Immature natural killer cell (primary cell): ENCODE data around the gene KRT4. TPM values are rescaled to one million over a fixed set of nuclear protein-coding genes. Genes with fewer than 3 reads are reported as not detected.
A peak's percentile ranks its signal among the peaks of the same experiment; 100 is the strongest.

Experiments used
- DNase-seq, 3 donors: peaks; one replicate each; pipeline ENCODE4 v3.0.0; 2022; ENCODE audit warnings: mixed read lengths in 1 of 3
- H3K27ac Mint-ChIP-seq, 6 donors: one replicate each; pipeline ENCODE4 v1.8.0; 2020; ENCODE audit warnings: mixed read lengths in 6 of 6, mild to moderate bottlenecking in 5 of 6, inconsistent platforms in 4 of 6, moderate library complexity in 3 of 6
- H3K27me3 Mint-ChIP-seq, 3 donors: one replicate each; pipeline ENCODE4 v1.8.0; 2020 to 2021; ENCODE audit warnings: low read depth in 3 of 3, mild to moderate bottlenecking in 3 of 3, mixed read lengths in 3 of 3, moderate library complexity in 3 of 3, inconsistent platforms in 1 of 3
- H3K36me3 Mint-ChIP-seq, 3 donors: one replicate each; pipeline ENCODE4 v1.8.0; 2020; ENCODE audit warnings: mixed read lengths in 3 of 3, inconsistent platforms in 2 of 3, mild to moderate bottlenecking in 2 of 3
- H3K4me1 Mint-ChIP-seq, 2 donors: one replicate each; pipeline ENCODE4 v1.8.0; 2020; ENCODE audit warnings: inconsistent platforms in 2 of 2, mild to moderate bottlenecking in 2 of 2, mixed read lengths in 2 of 2, moderate library complexity in 1 of 2
- H3K4me3 Mint-ChIP-seq, 5 donors: one replicate each; pipeline ENCODE4 v1.8.0; 2020; ENCODE audit warnings: mild to moderate bottlenecking in 5 of 5, mixed read lengths in 5 of 5, inconsistent platforms in 3 of 5, moderate library complexity in 3 of 5
- H3K9me3 Mint-ChIP-seq, 6 donors: one replicate each; pipeline ENCODE4 v1.8.0; 2020; ENCODE audit warnings: mild to moderate bottlenecking in 6 of 6, mixed read lengths in 6 of 6, inconsistent platforms in 4 of 6, moderate library complexity in 3 of 6
- polyA plus RNA-seq, 3 donors: library from polyadenylated mRNA; unstranded; fragments of 300-500 nt; fragmentation: Illumina TruSeq; gene quantifications; one replicate each; pipeline ENCODE4 v1.2.3, GENCODE V29; 2021

The KRT4 gene
- polyA plus RNA-seq, 3 donors from 2014 or later, result not detected

- H3K27me3 Mint-ChIP-seq, result peaks cover 5 to 6% (median 5%) of the 10 kb centered on the region in 3 donors
- no peaks in the 10 kb centered on the region for H3K36me3 Mint-ChIP-seq
- H3K27ac Mint-ChIP-seq, result peak overlapping the region in 1 of 6 donors; percentile 45
- H3K4me1 Mint-ChIP-seq, result no peaks in the 10 kb centered on the region
- H3K9me3 Mint-ChIP-seq, result no peaks in the 10 kb centered on the region
- no peak for DNase-seq
- H3K4me3 Mint-ChIP-seq, result no peak overlapping the region
These were observed 9.0 kb upstream of the KRT4 start for GRCh38 chr12:52822771-52823510.

- Mint-ChIP-seq H3K4me1 (no peaks in the 10 kb centered on the region), H3K27ac (peak overlapping the region in 1 of 6 donors; percentile 24), H3K9me3 (no peaks in the 10 kb centered on the region), H3K27me3 (peaks cover 5 to 12% (median 5%) of the 10 kb centered on the region in 3 donors), H3K36me3 (no peaks in the 10 kb centered on the region), H3K4me3 (no peak overlapping the region)
- DNase-seq, result no peak
These were observed 8.1 kb upstream of the KRT4 start for GRCh38 chr12:52821826-52822660.

GRCh38 chr12:52821071-52821730 is 7.3 kb upstream of the KRT4 start:
- no peak for DNase-seq
- Mint-ChIP-seq H3K4me1 (no peaks in the 10 kb centered on the region), H3K27ac (no peak overlapping the region)

DNA sequence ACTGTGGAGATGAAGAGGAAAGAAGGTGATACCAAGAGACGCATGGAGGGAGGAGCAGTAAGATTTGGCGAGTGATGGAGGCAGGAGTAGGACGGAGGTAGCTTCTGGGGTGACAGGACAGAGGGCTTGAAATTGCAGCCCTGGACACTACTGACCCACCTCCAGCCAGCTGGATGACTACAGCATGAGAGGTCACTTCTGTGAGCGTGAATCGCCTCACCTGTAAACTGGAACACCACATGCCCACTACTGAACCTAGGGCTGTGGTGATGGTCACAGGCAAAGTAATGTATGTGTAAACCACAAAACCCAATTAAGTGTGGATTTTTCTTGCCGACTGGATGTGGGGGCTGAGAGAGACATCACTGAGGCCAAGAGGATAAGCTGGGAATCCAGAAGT is 6.6 kb upstream of the KRT4 start:
- H3K4me3 Mint-ChIP-seq, result no peak overlapping the region
- H3K9me3 Mint-ChIP-seq, result no peaks in the 10 kb centered on the region
- peak overlapping the region in 2 of 6 donors; percentile 32 to 53 for H3K27ac Mint-ChIP-seq
- no peak for DNase-seq
- H3K27me3 Mint-ChIP-seq, result peaks cover 2 to 12% (median 3%) of the 10 kb centered on the region in 3 donors
- no peaks in the 10 kb centered on the region for H3K4me1 Mint-ChIP-seq
- H3K36me3 Mint-ChIP-seq, result no peaks in the 10 kb centered on the region

More at GRCh38 chr12:52821071-52821730, 7.3 kb upstream of the KRT4 start:
- no peak overlapping the region for H3K4me3 Mint-ChIP-seq
- no peaks in the 10 kb centered on the region for H3K36me3 Mint-ChIP-seq
- peaks cover 5 to 12% (median 5%) of the 10 kb centered on the region in 3 donors for H3K27me3 Mint-ChIP-seq
- H3K9me3 Mint-ChIP-seq, result no peaks in the 10 kb centered on the region

DNA sequence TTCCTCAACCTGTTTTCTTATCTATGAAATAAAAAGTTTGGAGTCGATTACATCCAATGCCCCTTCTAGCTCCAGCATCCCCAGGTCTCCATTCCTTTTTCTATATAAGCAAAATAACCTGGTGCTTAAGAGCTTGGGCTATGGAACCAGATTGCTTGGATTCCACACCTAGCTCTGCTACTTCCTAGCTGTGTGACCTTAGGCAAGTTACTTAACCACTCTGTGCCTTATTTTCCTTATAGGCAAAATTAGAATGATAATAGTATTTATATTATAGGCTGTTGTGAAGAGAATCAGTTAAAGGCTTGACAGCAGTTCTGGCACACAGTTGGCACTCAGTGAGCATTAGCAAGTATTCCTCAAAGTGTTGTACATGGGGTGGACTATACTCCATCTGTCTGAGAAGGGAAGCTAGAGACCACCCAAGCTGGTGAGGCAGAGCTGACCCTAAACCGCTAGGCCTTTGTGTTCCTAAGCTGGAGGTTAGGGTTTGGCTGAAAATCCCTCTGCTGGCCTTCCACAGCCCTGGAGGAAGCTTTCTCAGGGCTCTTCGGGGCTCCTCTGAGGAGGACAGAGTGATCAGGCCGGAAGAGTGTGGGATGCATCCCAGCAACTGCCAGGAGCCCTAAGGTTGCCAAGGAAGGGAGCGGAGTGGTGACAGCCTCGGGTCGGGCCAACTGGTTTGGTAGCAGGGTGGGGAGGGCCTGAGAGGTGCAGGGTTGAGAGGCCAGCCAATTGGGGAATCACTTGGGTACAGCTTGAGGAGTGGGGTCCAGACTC is 6.0 kb upstream of the KRT4 start:
- Mint-ChIP-seq H3K4me3 (peak overlapping the region in 1 of 5 donors; percentile 5), H3K4me1 (no peaks in the 10 kb centered on the region), H3K9me3 (no peaks in the 10 kb centered on the region), H3K36me3 (no peaks in the 10 kb centered on the region), H3K27ac (peak overlapping the region in 1 of 6 donors; percentile 32), H3K27me3 (peaks cover 0 to 11% (median 0%) of the 10 kb centered on the region in 3 donors)
- no peak for DNase-seq

- Mint-ChIP-seq H3K9me3 (no peaks in the 10 kb centered on the region), H3K4me1 (no peaks in the 10 kb centered on the region), H3K27ac (no peak overlapping the region), H3K4me3 (no peak overlapping the region), H3K36me3 (no peaks in the 10 kb centered on the region), H3K27me3 (peaks cover 0 to 12% (median 0%) of the 10 kb centered on the region in 3 donors)
- no peak for DNase-seq
These were observed 5.0 kb upstream of the KRT4 start for GRCh38 chr12:52818887-52819420.

GRCh38 chr12:52818388-52818787 is 4.5 kb upstream of the KRT4 start:
- Mint-ChIP-seq H3K36me3 (no peaks in the 10 kb centered on the region), H3K4me3 (no peak overlapping the region), H3K9me3 (no peaks in the 10 kb centered on the region)

GRCh38 chr12:52817699-52818238 is 3.9 kb upstream of the KRT4 start:
- peak overlapping the region in 1 of 6 donors; percentile 20 for H3K27ac Mint-ChIP-seq
- no peak for DNase-seq
- no peaks in the 10 kb centered on the region for H3K9me3 Mint-ChIP-seq
- no peaks in the 10 kb centered on the region for H3K4me1 Mint-ChIP-seq
- H3K36me3 Mint-ChIP-seq, result no peaks in the 10 kb centered on the region
- peaks cover 0 to 9% (median 0%) of the 10 kb centered on the region in 3 donors for H3K27me3 Mint-ChIP-seq
- no peak overlapping the region for H3K4me3 Mint-ChIP-seq

More at GRCh38 chr12:52818388-52818787, 4.5 kb upstream of the KRT4 start:
- Mint-ChIP-seq H3K27me3 (peaks cover 0 to 12% (median 0%) of the 10 kb centered on the region in 3 donors), H3K4me1 (no peaks in the 10 kb centered on the region), H3K27ac (no peak overlapping the region)
- no peak for DNase-seq

GRCh38 chr12:52817003-52817698 is 3.2 kb upstream of the KRT4 start:
- Mint-ChIP-seq H3K36me3 (no peaks in the 10 kb centered on the region), H3K27ac (peak overlapping the region in 1 of 6 donors; percentile 20), H3K4me3 (no peak overlapping the region), H3K9me3 (no peaks in the 10 kb centered on the region), H3K4me1 (no peaks in the 10 kb centered on the region), H3K27me3 (peaks cover 0 to 9% (median 0%) of the 10 kb centered on the region in 3 donors)
- no peak for DNase-seq

DNA sequence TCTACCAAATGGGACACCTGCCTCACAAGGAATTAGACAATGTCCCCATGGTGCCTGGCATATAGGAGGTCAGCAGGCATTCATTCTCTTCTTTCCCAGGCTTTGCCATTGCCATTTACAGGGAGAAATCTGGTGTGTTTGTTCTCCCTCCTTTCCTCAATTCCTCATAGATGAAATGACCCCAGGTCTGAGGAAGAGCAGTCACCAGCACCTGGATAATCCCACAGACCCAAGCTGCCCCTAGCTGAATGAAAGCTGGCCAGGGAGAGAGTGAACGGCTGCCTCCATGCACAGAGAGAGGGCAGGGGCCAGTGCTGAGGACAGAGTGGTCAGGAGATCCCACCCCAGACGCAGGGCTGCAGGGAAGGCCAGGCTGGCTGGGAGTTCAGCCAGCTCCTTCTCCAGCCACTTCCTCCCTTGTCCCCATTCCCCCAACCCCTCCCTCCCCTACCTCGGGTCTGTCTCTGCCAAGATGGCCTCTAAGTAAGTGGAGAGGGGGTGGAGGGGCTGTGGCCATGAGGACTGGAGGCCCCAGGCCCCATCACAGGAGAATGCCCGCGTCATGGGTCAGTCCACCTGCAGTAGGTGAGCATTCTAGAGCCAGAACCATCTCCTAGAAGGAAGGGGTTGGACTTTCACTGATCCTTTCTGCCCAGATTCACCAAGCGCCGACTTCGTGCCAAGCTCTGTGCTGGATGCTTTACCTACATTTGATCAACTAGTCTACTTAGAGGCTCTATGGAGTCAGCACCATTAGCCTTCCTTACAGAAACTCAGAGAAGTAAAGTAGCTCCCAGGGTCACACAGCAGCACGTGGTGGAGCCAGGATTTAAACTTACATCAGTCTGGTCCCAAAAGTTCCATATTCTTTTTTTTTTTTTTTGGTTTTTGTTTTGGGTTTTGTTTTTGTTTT is 2.0 kb upstream of the KRT4 start:
- Mint-ChIP-seq H3K4me3 (no peak overlapping the region), H3K27me3 (peaks cover 0 to 9% (median 0%) of the 10 kb centered on the region in 3 donors), H3K27ac (peak overlapping the region in 1 of 6 donors; percentile 17), H3K4me1 (no peaks in the 10 kb centered on the region), H3K9me3 (no peaks in the 10 kb centered on the region), H3K36me3 (no peaks in the 10 kb centered on the region)
- no peak for DNase-seq

GRCh38 chr12:52815161-52815560 is 1.2 kb upstream of the KRT4 start:
- no peaks in the 10 kb centered on the region for H3K9me3 Mint-ChIP-seq
- no peak for DNase-seq
- peak overlapping the region in 1 of 6 donors; percentile 17 for H3K27ac Mint-ChIP-seq
- H3K36me3 Mint-ChIP-seq, result no peaks in the 10 kb centered on the region
- H3K4me1 Mint-ChIP-seq, result no peaks in the 10 kb centered on the region
- H3K4me3 Mint-ChIP-seq, result no peak overlapping the region
- peaks cover 0 to 9% (median 0%) of the 10 kb centered on the region in 3 donors for H3K27me3 Mint-ChIP-seq
